WTC11 (cell line): Measurements from ENCODE around the gene SHTN1. TPM values are rescaled to one million over a fixed set of nuclear protein-coding genes. Genes with fewer than 3 reads are reported as not detected.

ENCODE experiments used
- ATAC-seq: fragments of 200-7000 bp; cut with Tn5 transposase; 2 replicates; pipeline ENCODE4 v1.10.0; 2021; ENCODE audit warnings: mild to moderate bottlenecking, moderate library complexity
- CTCF ChIA-PET: fragments of 300-600 bp; sonication (Branson Sonifier 250); formaldehyde crosslinking; loops from one replicate; lab custom pipeline; 2021; ENCODE audit warnings: antibody characterized with exemption; lab: Charles Lee
- POLR2A ChIA-PET: fragments of 350-600 bp; sonication (Branson Sonifier 250); formaldehyde crosslinking; loops from one replicate; lab custom pipeline; 2021; ENCODE audit warnings: antibody characterized with exemption; lab: Charles Lee
- DNase-seq: peaks from one replicate; pipeline ENCODE4 v3.0.0; 2021; ENCODE audit warnings: low spot score
- H3K27ac Mint-ChIP-seq: 2 replicates; pipeline ENCODE4 v1.8.0; 2021; ENCODE audit warnings: mixed read lengths
- H3K27me3 Mint-ChIP-seq: 2 replicates; pipeline ENCODE4 v1.8.0; 2021; ENCODE audit warnings: low read depth, mild to moderate bottlenecking, moderate library complexity, mixed read lengths
- H3K36me3 Mint-ChIP-seq: 2 replicates; pipeline ENCODE4 v1.8.0; 2021; ENCODE audit warnings: mixed read lengths
- H3K4me1 Mint-ChIP-seq: 2 replicates; pipeline ENCODE4 v1.8.0; 2022; ENCODE audit warnings: mixed read lengths
- H3K4me3 Mint-ChIP-seq: 2 replicates; pipeline ENCODE4 v1.8.0; 2021; ENCODE audit warnings: mild to moderate bottlenecking, moderate library complexity, mixed read lengths
- H3K9me3 Mint-ChIP-seq: 2 replicates; pipeline ENCODE4 v1.8.0; 2021; ENCODE audit warnings: mixed read lengths
- CBFB ChIP-seq: sonication (generic); formaldehyde crosslinking; IDR thresholded peaks from 2 replicates; pipeline ENCODE4 v1.8.1; 2022; ENCODE audit warnings: mild to moderate bottlenecking, low read depth, missing genetic modification reagents
- CREB1 ChIP-seq: sonication (generic); formaldehyde crosslinking; IDR thresholded peaks from 2 replicates; pipeline ENCODE4 v1.8.0; 2023; ENCODE audit warnings: mild to moderate bottlenecking, missing genetic modification reagents
- ESRRA ChIP-seq: sonication (generic); formaldehyde crosslinking; IDR thresholded peaks from 2 replicates; pipeline ENCODE4 v1.8.1; 2022; ENCODE audit warnings: mild to moderate bottlenecking, missing genetic modification reagents, borderline replicate concordance
- ETV6 ChIP-seq: sonication (generic); formaldehyde crosslinking; IDR thresholded peaks from 2 replicates; pipeline ENCODE4 v1.8.1; 2022; ENCODE audit warnings: mild to moderate bottlenecking, missing genetic modification reagents
- GTF2I ChIP-seq: fragments of 250-450 bp; sonication (Bioruptor Pico); conservative IDR thresholded peaks from 2 replicates; pipeline ENCODE4 v1.4.0; 2021; ENCODE audit warnings: mild to moderate bottlenecking
- MYBL2 ChIP-seq: sonication (generic); formaldehyde crosslinking; IDR thresholded peaks from 2 replicates; pipeline ENCODE4 v1.8.1; 2023; ENCODE audit warnings: mild to moderate bottlenecking, moderate library complexity, missing genetic modification reagents
- PRRX2 ChIP-seq: fragments of 250-450 bp; sonication (Bioruptor Pico); IDR thresholded peaks from 2 replicates; pipeline ENCODE4 v1.8.0; 2021; ENCODE audit warnings: mild to moderate bottlenecking
- RELA ChIP-seq: sonication (generic); formaldehyde crosslinking; IDR thresholded peaks from 2 replicates; pipeline ENCODE4 v1.8.1; 2022; ENCODE audit warnings: missing genetic modification reagents, mild to moderate bottlenecking, borderline replicate concordance
- SMAD3 ChIP-seq: sonication (generic); formaldehyde crosslinking; IDR thresholded peaks from 2 replicates; pipeline ENCODE4 v1.8.0; 2022; ENCODE audit warnings: missing genetic modification reagents, mild to moderate bottlenecking, borderline replicate concordance
- SOX15 ChIP-seq: fragments of 250-450 bp; sonication (Bioruptor Pico); IDR thresholded peaks from 2 replicates; pipeline ENCODE4 v1.9.0; 2021; ENCODE audit warnings: mild to moderate bottlenecking
- SP1 ChIP-seq: sonication (generic); formaldehyde crosslinking; conservative IDR thresholded peaks from 2 replicates; pipeline ENCODE4 v1.8.1; 2022; ENCODE audit warnings: missing genetic modification reagents
- TEAD1 ChIP-seq: sonication (generic); formaldehyde crosslinking; IDR thresholded peaks from 2 replicates; pipeline ENCODE4 v1.8.0; 2022; ENCODE audit warnings: mild to moderate bottlenecking, missing genetic modification reagents
- TEAD4 ChIP-seq: sonication (generic); formaldehyde crosslinking; IDR thresholded peaks from 2 replicates; pipeline ENCODE4 v1.8.0; 2022; ENCODE audit warnings: mild to moderate bottlenecking, missing genetic modification reagents
- ZNF121 ChIP-seq: sonication (generic); formaldehyde crosslinking; IDR thresholded peaks from 2 replicates; pipeline ENCODE4 v1.8.0; 2023; ENCODE audit warnings: missing genetic modification reagents
- ZNF396 ChIP-seq: fragments of 250-450 bp; sonication (Bioruptor Pico); IDR thresholded peaks from 2 replicates; pipeline ENCODE4 v1.8.0; 2021; ENCODE audit warnings: mild to moderate bottlenecking, moderate library complexity, borderline replicate concordance
- ZNF423 ChIP-seq: fragments of 250-450 bp; sonication (Bioruptor Pico); IDR thresholded peaks from 2 replicates; pipeline ENCODE4 v2.1.2; 2022; ENCODE audit warnings: mild to moderate bottlenecking, moderate library complexity
- ZNF671 ChIP-seq: fragments of 250-450 bp; sonication (Bioruptor Pico); IDR thresholded peaks from 2 replicates; pipeline ENCODE4 v1.8.0; 2021; ENCODE audit warnings: mild to moderate bottlenecking
- total RNA-seq: library from RNA; stranded (reverse); gene quantifications from 3 replicates; pipeline ENCODE4 v1.2.3, GENCODE V29; 2021
- TF ChIP-seq, protein P1 (sequence below): fragments of 250-450 bp; sonication (Bioruptor Pico); conservative IDR thresholded peaks from 2 replicates; pipeline ENCODE4 v1.9.0; 2021; ENCODE audit warnings: mild to moderate bottlenecking
- TF ChIP-seq, protein P2 (sequence below): fragments of 250-450 bp; sonication (Bioruptor Pico); IDR thresholded peaks from 2 replicates; pipeline ENCODE4 v1.9.0; 2021; ENCODE audit warnings: moderate library complexity, mild to moderate bottlenecking, inconsistent platforms, borderline replicate concordance
- TF ChIP-seq, protein P3 (sequence below): sonication (generic); formaldehyde crosslinking; IDR thresholded peaks from 2 replicates; pipeline ENCODE4 v1.8.0; 2023; ENCODE audit warnings: missing genetic modification reagents
- TF ChIP-seq, protein P4 (sequence below): sonication (generic); formaldehyde crosslinking; IDR thresholded peaks from 2 replicates; pipeline ENCODE4 v1.8.0; 2022; ENCODE audit warnings: mild to moderate bottlenecking, missing genetic modification reagents
- TF ChIP-seq, protein P5 (sequence below): sonication (generic); formaldehyde crosslinking; IDR thresholded peaks from 2 replicates; pipeline ENCODE4 v1.8.0; 2022; ENCODE audit warnings: missing genetic modification reagents
- TF ChIP-seq, protein P6 (sequence below): sonication (generic); formaldehyde crosslinking; IDR thresholded peaks from 2 replicates; pipeline ENCODE4 v1.8.1; 2023; ENCODE audit warnings: mild to moderate bottlenecking, missing genetic modification reagents, moderate library complexity
- TF ChIP-seq, protein P7 (sequence below): sonication (generic); formaldehyde crosslinking; IDR thresholded peaks from 2 replicates; pipeline ENCODE4 v1.8.1; 2022; ENCODE audit warnings: missing genetic modification reagents, borderline replicate concordance

The SHTN1 gene
- total RNA-seq, 1 experiment from 2014 or later = 11.0 TPM

DNA sequence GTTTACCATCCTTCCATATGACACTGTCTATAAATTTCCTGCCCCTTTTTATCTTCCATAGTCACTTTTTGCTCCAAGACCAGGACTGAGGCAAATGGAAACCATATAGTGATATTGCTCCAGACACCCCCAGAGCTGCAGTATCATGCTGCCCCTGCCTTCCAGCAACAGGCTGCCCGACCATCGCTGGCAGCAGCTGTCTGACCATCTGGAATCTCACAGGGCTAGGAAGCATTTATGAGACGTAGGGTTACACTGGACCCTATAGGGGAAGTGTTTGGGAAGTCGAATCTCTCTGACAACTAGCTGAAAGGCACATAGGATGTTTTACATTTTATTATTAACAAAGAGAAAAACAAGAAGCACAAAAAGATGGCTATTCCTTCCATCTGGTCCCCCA lies 136.3 kb downstream of the SHTN1 start (continued):
- TF ChIP-seq, protein P1, sequence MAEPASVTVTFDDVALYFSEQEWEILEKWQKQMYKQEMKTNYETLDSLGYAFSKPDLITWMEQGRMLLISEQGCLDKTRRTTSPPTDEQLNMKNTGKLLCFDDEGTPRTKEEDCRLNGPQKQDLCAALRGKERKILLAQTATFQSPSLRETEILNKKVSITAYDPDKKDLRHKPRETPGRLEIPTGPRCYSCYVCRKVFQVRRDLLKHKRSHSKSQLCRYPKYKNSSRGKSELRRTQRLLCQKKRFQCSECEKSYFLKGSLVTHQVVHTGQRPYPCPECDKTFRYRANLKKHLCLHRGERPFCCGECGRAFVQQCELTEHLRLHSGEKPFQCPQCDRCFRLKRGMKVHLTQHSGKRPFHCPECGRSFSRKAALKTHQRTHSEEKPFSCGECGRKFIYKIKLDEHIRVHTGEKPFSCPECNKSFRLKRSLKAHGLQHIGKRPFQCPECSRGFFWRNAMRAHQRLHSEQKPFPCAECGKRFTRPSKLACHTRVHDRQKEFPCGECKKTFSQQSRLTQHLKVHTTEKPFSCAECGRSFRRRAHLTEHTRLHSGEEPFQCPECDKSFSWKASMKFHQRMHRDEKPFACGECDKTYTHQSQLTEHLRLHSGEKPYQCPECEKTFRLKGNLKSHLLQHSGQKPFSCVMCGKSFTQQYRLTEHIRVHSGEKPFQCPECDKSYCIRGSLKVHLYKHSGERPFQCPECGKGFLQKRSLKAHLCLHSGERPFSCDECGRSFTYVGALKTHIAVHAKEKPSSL = no peak
- TF ChIP-seq ZNF396 (CRISPR knock-in tag) (no peak), CREB1 (no peak)
- TF ChIP-seq, protein P2, sequence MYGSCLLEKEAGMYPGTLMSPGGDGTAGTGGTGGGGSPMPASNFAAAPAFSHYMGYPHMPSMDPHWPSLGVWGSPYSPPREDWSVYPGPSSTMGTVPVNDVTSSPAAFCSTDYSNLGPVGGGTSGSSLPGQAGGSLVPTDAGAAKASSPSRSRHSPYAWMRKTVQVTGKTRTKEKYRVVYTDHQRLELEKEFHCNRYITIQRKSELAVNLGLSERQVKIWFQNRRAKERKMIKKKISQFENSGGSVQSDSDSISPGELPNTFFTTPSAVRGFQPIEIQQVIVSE = no peak
- TF ChIP-seq, all 79 proteins: peak for 0

DNA sequence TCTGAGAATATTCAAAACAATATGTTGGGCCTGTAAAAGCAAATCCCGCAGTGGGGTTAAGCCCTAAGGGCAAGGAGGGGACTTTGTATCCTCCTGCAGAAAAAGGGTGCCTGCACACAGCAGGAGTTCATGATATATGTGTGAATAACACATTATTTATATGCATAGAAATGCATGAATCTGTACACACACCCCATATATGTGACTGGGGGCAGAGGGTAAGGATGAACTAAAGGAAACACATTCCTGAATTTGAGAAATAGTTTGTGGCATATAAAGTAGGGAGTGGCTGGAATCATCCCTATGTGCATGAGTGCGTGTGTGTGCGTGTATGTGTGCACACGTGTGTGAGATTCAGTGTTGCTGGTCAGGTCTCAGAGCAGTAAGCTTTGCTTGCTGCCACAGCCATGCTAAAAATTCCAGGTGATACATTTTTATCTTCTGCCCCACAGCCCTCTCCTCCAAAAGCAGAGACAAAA lies 136.8 kb downstream of the SHTN1 start:
- POLR2A ChIA-PET = no interaction called here
- ATAC-seq (no peak), DNase-seq (no peak)
- no peak overlapping the region for H3K27ac Mint-ChIP-seq
- H3K36me3 Mint-ChIP-seq = peaks cover 11% of the 10 kb centered on the region
- H3K4me3 Mint-ChIP-seq = no peak overlapping the region
- peaks cover 3% of the 10 kb centered on the region; the same call in 1 of the 2 replicates for H3K27me3 Mint-ChIP-seq
- TF ChIP-seq ZNF121 (no peak), ESRRA (CRISPR knock-in tag) (no peak), PRRX2 (CRISPR knock-in tag) (no peak), RELA (CRISPR knock-in tag) (no peak), SOX15 (no peak), GTF2I (CRISPR knock-in tag) (no peak), SMAD3 (CRISPR knock-in tag) (no peak), TEAD4 (no peak), ETV6 (no peak), CBFB (CRISPR knock-in tag) (no peak), MYBL2 (no peak), TEAD1 (CRISPR knock-in tag) (no peak), ZNF671 (CRISPR knock-in tag) (no peak), ZNF423 (CRISPR knock-in tag) (no peak), SP1 (CRISPR knock-in tag) (no peak)
- TF ChIP-seq, protein P3, sequence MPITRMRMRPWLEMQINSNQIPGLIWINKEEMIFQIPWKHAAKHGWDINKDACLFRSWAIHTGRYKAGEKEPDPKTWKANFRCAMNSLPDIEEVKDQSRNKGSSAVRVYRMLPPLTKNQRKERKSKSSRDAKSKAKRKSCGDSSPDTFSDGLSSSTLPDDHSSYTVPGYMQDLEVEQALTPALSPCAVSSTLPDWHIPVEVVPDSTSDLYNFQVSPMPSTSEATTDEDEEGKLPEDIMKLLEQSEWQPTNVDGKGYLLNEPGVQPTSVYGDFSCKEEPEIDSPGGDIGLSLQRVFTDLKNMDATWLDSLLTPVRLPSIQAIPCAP (CRISPR knock-in tag) = no peak
- TF ChIP-seq, protein P4, sequence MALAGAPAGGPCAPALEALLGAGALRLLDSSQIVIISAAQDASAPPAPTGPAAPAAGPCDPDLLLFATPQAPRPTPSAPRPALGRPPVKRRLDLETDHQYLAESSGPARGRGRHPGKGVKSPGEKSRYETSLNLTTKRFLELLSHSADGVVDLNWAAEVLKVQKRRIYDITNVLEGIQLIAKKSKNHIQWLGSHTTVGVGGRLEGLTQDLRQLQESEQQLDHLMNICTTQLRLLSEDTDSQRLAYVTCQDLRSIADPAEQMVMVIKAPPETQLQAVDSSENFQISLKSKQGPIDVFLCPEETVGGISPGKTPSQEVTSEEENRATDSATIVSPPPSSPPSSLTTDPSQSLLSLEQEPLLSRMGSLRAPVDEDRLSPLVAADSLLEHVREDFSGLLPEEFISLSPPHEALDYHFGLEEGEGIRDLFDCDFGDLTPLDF (CRISPR knock-in tag) = no peak
- TF ChIP-seq, protein P5, sequence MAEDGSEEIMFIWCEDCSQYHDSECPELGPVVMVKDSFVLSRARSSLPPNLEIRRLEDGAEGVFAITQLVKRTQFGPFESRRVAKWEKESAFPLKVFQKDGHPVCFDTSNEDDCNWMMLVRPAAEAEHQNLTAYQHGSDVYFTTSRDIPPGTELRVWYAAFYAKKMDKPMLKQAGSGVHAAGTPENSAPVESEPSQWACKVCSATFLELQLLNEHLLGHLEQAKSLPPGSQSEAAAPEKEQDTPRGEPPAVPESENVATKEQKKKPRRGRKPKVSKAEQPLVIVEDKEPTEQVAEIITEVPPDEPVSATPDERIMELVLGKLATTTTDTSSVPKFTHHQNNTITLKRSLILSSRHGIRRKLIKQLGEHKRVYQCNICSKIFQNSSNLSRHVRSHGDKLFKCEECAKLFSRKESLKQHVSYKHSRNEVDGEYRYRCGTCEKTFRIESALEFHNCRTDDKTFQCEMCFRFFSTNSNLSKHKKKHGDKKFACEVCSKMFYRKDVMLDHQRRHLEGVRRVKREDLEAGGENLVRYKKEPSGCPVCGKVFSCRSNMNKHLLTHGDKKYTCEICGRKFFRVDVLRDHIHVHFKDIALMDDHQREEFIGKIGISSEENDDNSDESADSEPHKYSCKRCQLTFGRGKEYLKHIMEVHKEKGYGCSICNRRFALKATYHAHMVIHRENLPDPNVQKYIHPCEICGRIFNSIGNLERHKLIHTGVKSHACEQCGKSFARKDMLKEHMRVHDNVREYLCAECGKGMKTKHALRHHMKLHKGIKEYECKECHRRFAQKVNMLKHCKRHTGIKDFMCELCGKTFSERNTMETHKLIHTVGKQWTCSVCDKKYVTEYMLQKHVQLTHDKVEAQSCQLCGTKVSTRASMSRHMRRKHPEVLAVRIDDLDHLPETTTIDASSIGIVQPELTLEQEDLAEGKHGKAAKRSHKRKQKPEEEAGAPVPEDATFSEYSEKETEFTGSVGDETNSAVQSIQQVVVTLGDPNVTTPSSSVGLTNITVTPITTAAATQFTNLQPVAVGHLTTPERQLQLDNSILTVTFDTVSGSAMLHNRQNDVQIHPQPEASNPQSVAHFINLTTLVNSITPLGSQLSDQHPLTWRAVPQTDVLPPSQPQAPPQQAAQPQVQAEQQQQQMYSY = no peak
- TF ChIP-seq, protein P6, sequence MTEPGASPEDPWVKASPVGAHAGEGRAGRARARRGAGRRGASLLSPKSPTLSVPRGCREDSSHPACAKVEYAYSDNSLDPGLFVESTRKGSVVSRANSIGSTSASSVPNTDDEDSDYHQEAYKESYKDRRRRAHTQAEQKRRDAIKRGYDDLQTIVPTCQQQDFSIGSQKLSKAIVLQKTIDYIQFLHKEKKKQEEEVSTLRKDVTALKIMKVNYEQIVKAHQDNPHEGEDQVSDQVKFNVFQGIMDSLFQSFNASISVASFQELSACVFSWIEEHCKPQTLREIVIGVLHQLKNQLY (CRISPR knock-in tag) = no peak
- TF ChIP-seq, protein P7, sequence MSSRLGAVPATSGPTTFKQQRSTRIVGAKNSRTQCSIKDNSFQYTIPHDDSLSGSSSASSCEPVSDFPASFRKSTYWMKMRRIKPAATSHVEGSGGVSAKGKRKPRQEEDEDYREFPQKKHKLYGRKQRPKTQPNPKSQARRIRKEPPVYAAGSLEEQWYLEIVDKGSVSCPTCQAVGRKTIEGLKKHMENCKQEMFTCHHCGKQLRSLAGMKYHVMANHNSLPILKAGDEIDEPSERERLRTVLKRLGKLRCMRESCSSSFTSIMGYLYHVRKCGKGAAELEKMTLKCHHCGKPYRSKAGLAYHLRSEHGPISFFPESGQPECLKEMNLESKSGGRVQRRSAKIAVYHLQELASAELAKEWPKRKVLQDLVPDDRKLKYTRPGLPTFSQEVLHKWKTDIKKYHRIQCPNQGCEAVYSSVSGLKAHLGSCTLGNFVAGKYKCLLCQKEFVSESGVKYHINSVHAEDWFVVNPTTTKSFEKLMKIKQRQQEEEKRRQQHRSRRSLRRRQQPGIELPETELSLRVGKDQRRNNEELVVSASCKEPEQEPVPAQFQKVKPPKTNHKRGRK (CRISPR knock-in tag) = no peak
- TF ChIP-seq, all 79 proteins: peak for 0
- CTCF ChIA-PET = no interaction called here
- Mint-ChIP-seq H3K9me3 (peaks cover 10% of the 10 kb centered on the region), H3K4me1 (peaks cover 31% of the 10 kb centered on the region)
